ENCODE results near the gene CLEC16A.

DNA sequence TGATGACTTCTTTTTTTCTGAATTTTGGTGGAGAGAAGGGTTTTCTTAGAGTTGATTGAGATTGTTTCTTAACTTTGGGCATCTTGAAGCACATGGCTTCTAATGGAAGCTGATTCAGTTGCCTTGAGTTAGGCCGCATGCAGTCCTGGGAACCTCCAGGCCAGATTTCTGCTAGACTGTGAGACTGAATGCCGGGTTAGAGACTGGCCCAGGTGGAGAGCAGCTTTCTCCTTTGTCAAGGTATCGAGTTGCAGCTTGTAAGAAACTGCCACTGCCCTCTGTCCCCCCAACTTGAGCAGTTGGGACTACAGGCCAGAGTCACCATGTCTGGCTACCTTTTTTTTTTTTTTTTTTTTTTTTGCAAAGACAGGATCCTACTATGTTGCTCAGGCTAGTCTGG is 77.6 kb downstream of the CLEC16A start:
- TF ChIP-seq EP300 (IDR thresholded peaks at IDR 0.05; ENCODE audit: borderline replicate concordance), result no peak
- no peak for TF ChIP-seq TAF1 (IDR thresholded peaks at IDR 0.05; ENCODE audit: low read depth)
